ENCODE results near the gene MFAP3L.

MFAP3L gene

GRCh38 chr4:170008801-170009200 is 17.4 kb downstream of the MFAP3L start:
- Mint-ChIP-seq H3K27me3 (ENCODE audit: low read depth) (no peaks in the 10 kb centered on the region), H3K4me3 (no peak overlapping the region)
- TF ChIP-seq CTCF (IDR thresholded peaks at IDR 0.05; ENCODE audit: unreplicated experiment in 3 of 3) = no peak

GRCh38 chr4:170008371-170008770 is 17.8 kb downstream of the MFAP3L start:
- Mint-ChIP-seq H3K27me3 (ENCODE audit: low read depth) (no peaks in the 10 kb centered on the region), H3K27ac (no peak overlapping the region), H3K36me3 (ENCODE audit: low read depth) (no peaks in the 10 kb centered on the region), H3K9me3 (peaks cover 3% of the 10 kb centered on the region), H3K4me3 (no peak overlapping the region), H3K4me1 (peaks cover 14% of the 10 kb centered on the region)
- TF ChIP-seq CTCF (IDR thresholded peaks at IDR 0.05; ENCODE audit: unreplicated experiment in 3 of 3) = no peak

More at GRCh38 chr4:170008801-170009200, 17.4 kb downstream of the MFAP3L start:
- Mint-ChIP-seq H3K36me3 (ENCODE audit: low read depth) (no peaks in the 10 kb centered on the region), H3K27ac (no peak overlapping the region), H3K4me1 (peaks cover 14% of the 10 kb centered on the region), H3K9me3 (peaks cover 3% of the 10 kb centered on the region)

DNA sequence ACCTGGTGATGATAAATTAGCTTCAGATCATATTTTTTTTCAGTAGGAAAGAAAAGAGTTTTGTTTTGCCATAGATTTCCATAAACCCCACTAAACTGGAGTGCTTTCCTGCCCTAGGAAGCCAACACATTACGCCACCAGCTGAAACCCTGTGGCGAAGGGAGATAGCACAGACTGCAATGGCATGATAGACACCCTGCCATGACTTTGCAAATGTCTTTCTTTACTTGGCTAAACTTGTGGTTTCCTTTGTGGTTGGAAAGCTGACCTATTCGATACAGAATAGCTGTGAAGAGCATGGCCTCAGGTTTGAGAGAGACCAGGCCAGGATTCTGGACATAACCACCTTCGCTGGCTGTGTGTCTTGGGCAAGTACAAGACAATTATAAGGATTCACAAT is 19.1 kb downstream of the MFAP3L start:
- Mint-ChIP-seq H3K4me3 (no peak overlapping the region), H3K36me3 (ENCODE audit: low read depth) (no peaks in the 10 kb centered on the region), H3K27ac (no peak overlapping the region), H3K27me3 (ENCODE audit: low read depth) (peaks cover 1% of the 10 kb centered on the region), H3K4me1 (peaks cover 14% of the 10 kb centered on the region), H3K9me3 (peaks cover 3% of the 10 kb centered on the region)
- TF ChIP-seq CTCF (IDR thresholded peaks at IDR 0.05; ENCODE audit: unreplicated experiment in 3 of 3) = no peak

GRCh38 chr4:170005472-170005871 is 20.7 kb downstream of the MFAP3L start:
- no peak overlapping the region for H3K27ac Mint-ChIP-seq
- TF ChIP-seq CTCF (IDR thresholded peaks at IDR 0.05; ENCODE audit: unreplicated experiment in 3 of 3) = no peak
- peaks cover 3% of the 10 kb centered on the region for H3K9me3 Mint-ChIP-seq
- H3K36me3 Mint-ChIP-seq (ENCODE audit: low read depth) = no peaks in the 10 kb centered on the region
- no peak overlapping the region for H3K4me3 Mint-ChIP-seq
- peaks cover 14% of the 10 kb centered on the region for H3K4me1 Mint-ChIP-seq
- H3K27me3 Mint-ChIP-seq (ENCODE audit: low read depth) = peaks cover 3% of the 10 kb centered on the region

GRCh38 chr4:170004651-170005295 is 21.4 kb downstream of the MFAP3L start:
- Mint-ChIP-seq H3K4me1 (peaks cover 14% of the 10 kb centered on the region), H3K27ac (no peak overlapping the region), H3K27me3 (ENCODE audit: low read depth) (peaks cover 3% of the 10 kb centered on the region), H3K36me3 (ENCODE audit: low read depth) (no peaks in the 10 kb centered on the region), H3K9me3 (no peaks in the 10 kb centered on the region), H3K4me3 (no peak overlapping the region)
- TF ChIP-seq CTCF (IDR thresholded peaks at IDR 0.05; ENCODE audit: unreplicated experiment in 3 of 3) = no peak
